Activated CD4-positive, alpha-beta T cell treated with anti-CD3 and anti-CD28 coated beads, Interleukin-2, amount 10 ng/mL, durations not matched to agents 24 days and 14 days (primary cell): ENCODE measurements around the gene TSPAN10. TPM values are rescaled to one million over a fixed set of nuclear protein-coding genes. Genes with fewer than 3 reads are reported as not detected.
"Not testable (repeated sequence)": the region's sequence is repeated elsewhere in the genome, so short reads cannot be mapped to it uniquely, and the experiment has no call there.

Experiments used
- DNase-seq: peaks from one replicate; pipeline ENCODE4 v3.0.0; 2022
- H3K27ac Mint-ChIP-seq: one replicate; pipeline ENCODE4 v1.8.0; 2022; ENCODE audit warnings: mild to moderate bottlenecking, mixed read lengths
- H3K27me3 Mint-ChIP-seq: one replicate; pipeline ENCODE4 v1.8.0; 2022; ENCODE audit warnings: mixed read lengths
- H3K36me3 Mint-ChIP-seq: one replicate; pipeline ENCODE4 v1.8.0; 2022; ENCODE audit warnings: low read depth, mild to moderate bottlenecking, mixed read lengths
- H3K4me1 Mint-ChIP-seq: one replicate; pipeline ENCODE4 v1.8.0; 2021; ENCODE audit warnings: mixed read lengths
- H3K4me3 Mint-ChIP-seq: one replicate; pipeline ENCODE4 v1.8.0; 2022; ENCODE audit warnings: mild to moderate bottlenecking, moderate library complexity, mixed read lengths
- H3K9me3 Mint-ChIP-seq: one replicate; pipeline ENCODE4 v1.8.0; 2021; ENCODE audit warnings: mixed read lengths
- intact Hi-C: fragments of 100-400 bp; cut with micrococcal nuclease; formaldehyde crosslinking; loops from one replicate; pipeline ENCODE4 v1.15.1; 2023
- total RNA-seq: library from RNA; stranded (reverse); gene quantifications from 2 replicates; pipeline ENCODE4 v1.2.3, GENCODE V29; 2022

Gene TSPAN10
- total RNA-seq, 1 donor from 2014 or later: 0.37 TPM

DNA sequence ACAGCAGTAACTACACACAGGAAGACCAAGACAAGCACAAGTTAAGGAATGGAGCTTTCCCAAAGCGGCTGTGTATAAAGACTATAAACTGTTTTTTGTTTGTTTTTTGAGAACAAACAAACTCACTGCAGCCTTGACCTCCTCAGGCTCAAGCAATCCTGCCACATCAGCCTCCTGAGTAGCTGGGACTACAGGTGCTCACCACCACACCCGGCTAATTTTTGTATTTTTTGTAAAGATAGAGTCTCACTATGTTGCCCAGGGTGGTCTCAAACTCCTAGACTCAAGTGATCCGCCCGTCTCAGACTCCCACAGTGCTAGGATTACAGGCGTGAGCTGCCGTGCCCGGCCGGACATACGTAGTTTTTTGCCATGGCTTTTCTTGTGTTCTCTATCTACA is 23.4 kb downstream of the TSPAN10 start:
- Mint-ChIP-seq H3K4me1 (peaks cover 20% of the 10 kb centered on the region), H3K9me3 (no peaks in the 10 kb centered on the region), H3K36me3 (peaks cover 11% of the 10 kb centered on the region), H3K4me3 (no peak overlapping the region), H3K27ac (no peak overlapping the region), H3K27me3 (no peaks in the 10 kb centered on the region)
- no peak for DNase-seq
- intact Hi-C loops: no loop called here

GRCh38 chr17:81662002-81662401 is 25.0 kb downstream of the TSPAN10 start:
- Mint-ChIP-seq H3K4me3 (no peak overlapping the region), H3K9me3 (no peaks in the 10 kb centered on the region), H3K4me1 (peaks cover 23% of the 10 kb centered on the region), H3K36me3 (peaks cover 21% of the 10 kb centered on the region), H3K27me3 (no peaks in the 10 kb centered on the region), H3K27ac (no peak overlapping the region)
- DNase-seq: no peak
- intact Hi-C loops: no loop called here

DNA sequence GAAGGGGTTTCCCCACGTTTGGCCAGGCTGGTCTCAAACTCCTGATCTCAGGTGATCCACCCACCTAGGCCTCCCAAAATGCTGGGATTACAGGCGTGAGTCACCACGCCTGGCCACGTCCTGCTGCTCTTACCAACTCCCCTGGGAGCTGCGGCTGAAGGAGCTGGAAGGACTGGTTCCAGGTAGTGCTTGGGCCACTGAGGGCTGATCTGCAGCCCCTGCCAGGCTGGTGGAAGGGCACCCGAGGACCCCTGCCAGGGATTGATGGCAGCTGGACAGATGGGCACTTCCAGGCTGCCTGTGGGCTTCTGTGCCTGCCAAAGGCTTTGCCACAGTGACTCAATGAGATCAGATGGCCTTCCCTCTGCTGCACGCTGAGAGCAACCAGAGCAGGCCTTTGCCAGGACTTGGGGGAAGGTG is 27.1 kb downstream of the TSPAN10 start:
- Mint-ChIP-seq H3K4me3 (peak overlapping the region; percentile 51), H3K27me3 (no peaks in the 10 kb centered on the region), H3K27ac (peak overlapping the region; percentile 71), H3K36me3 (peaks cover 32% of the 10 kb centered on the region), H3K4me1 (peaks cover 30% of the 10 kb centered on the region), H3K9me3 (no peaks in the 10 kb centered on the region)
- no peak for DNase-seq
- intact Hi-C loops: no loop called here

- Mint-ChIP-seq H3K4me3 (peak overlapping the region; percentile 93), H3K9me3 (no peaks in the 10 kb centered on the region), H3K4me1 (peaks cover 33% of the 10 kb centered on the region), H3K36me3 (peaks cover 44% of the 10 kb centered on the region), H3K27me3 (no peaks in the 10 kb centered on the region), H3K27ac (peak overlapping the region; percentile 97)
- peak; percentile 79 for DNase-seq
- intact Hi-C loops: loop anchor here (1.0 kb wide), 2 partner anchors 18 to 28 kb away; partner anchors contain the start of genes ARL16, NPLOC4 and TSPAN10
These were observed 28.5 kb downstream of the TSPAN10 start for GRCh38 chr17:81665205-81666091.

GRCh38 chr17:81666092-81666341 is 29.0 kb downstream of the TSPAN10 start:
- intact Hi-C loops: loop anchor here (1.0 kb wide), 2 partner anchors 17 to 29 kb away; partner anchors contain the start of genes ARL16, NPLOC4 and TSPAN10
- H3K27me3 Mint-ChIP-seq: no peaks in the 10 kb centered on the region
- H3K36me3 Mint-ChIP-seq: peaks cover 45% of the 10 kb centered on the region
- H3K9me3 Mint-ChIP-seq: no peaks in the 10 kb centered on the region
- DNase-seq: no peak
- H3K27ac Mint-ChIP-seq: peak overlapping the region; percentile 97
- H3K4me1 Mint-ChIP-seq: peaks cover 33% of the 10 kb centered on the region
- peak overlapping the region; percentile 93 for H3K4me3 Mint-ChIP-seq

DNA sequence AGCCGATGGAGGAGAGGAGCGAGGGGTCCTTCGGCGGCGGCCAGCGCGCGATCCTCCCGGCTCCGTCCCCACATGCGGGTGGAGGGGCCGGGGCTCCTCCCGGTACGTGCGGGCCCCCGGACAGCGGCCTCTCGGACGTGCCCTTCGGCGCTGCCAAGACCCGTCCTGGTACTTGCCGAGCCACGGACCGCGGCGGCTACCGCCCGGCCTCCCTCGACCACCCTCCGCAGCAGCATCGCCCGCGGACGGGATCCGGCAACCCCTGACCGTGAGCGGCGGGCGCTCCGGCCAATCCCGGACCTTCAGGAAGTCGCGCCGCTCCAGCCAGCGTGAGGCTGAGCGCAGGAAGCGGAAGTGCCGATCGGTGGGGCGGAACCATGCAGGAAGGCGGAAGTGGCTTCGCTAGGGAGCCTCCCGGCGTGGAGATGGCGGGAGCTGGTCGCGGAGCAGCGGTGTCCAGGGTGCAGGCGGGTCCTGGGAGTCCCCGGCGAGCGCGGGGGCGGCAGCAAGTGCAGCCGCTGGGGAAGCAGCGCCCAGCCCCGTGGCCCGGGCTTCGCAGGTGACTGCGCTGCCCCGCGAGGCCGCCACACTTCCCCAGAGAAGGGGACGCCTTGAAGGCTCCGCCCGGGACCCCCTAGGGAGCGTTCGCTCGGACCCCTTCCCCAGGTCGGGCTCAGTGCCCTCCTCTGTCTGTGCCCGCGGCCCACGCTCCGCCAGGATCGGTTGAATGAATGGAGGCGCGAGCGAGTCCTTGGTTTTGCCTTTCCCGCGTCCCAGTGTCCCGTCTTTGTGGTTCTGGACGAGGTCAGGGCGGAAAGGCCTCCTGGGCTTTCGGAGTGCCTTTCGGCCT is 29.6 kb downstream of the TSPAN10 start, which contains the start of the genes CCDC137 and OXLD1:
Gene CCDC137 (plus strand): TSS at position 396 of the 850 bp plus-strand sequence. CDS start 30 bp downstream, at position 426.
Gene OXLD1 (minus strand): TSS at position 264 of the 850 bp plus-strand sequence. CDS start 28 bp downstream, at position 236.
- peak; percentile 98 for DNase-seq
- Mint-ChIP-seq H3K4me1 (peaks cover 33% of the 10 kb centered on the region), H3K36me3 (peaks cover 48% of the 10 kb centered on the region), H3K27me3 (no peaks in the 10 kb centered on the region), H3K4me3 (peak within 1 kb of the TSS; percentile 93), H3K9me3 (no peaks in the 10 kb centered on the region), H3K27ac (peak within 1 kb of the TSS; percentile 97)
- intact Hi-C loops: loop anchor here (1.0 kb wide), 2 partner anchors 17 to 29 kb away; partner anchors contain the start of genes ARL16, NPLOC4 and TSPAN10

- no peak for DNase-seq
- Mint-ChIP-seq H3K27ac (peak overlapping the region; percentile 69), H3K4me1 (peaks cover 30% of the 10 kb centered on the region), H3K27me3 (no peaks in the 10 kb centered on the region), H3K4me3 (peak overlapping the region; percentile 93), H3K9me3 (no peaks in the 10 kb centered on the region), H3K36me3 (peaks cover 53% of the 10 kb centered on the region)
- intact Hi-C loops: no loop called here
These were observed 30.8 kb downstream of the TSPAN10 start for GRCh38 chr17:81667754-81668153.

GRCh38 chr17:81672504-81672903 is 35.5 kb downstream of the TSPAN10 start:
- Mint-ChIP-seq H3K36me3 (peaks cover 40% of the 10 kb centered on the region), H3K27ac (peak overlapping the region; percentile 58)
- intact Hi-C loops: no loop called here

DNA sequence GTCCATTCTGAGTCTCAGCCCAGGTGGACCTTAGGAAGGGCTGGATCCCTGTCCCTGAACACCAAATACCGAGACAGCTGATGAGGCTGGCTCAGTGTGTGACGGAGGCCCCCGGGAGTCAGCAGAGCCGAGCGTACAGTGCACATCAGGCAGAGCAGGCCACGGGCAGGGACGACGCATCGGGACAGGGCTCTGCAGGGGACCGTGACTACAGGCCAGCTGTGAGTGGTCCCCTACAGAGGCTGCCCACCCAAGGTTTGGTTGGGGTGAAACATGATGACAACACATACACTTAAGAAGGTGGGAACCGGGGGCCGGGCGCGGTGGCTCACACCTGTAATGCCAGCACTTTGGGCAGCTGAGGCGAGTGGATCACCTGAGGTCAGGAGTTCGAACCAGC is 36.0 kb downstream of the TSPAN10 start:
- intact Hi-C loops: no loop called here
- Mint-ChIP-seq H3K27me3 (no peaks in the 10 kb centered on the region), H3K36me3 (peaks cover 35% of the 10 kb centered on the region), H3K27ac (no peak overlapping the region), H3K4me3 (no peak overlapping the region), H3K4me1 (peaks cover 8% of the 10 kb centered on the region), H3K9me3 (no peaks in the 10 kb centered on the region)
- DNase-seq: no peak

More at GRCh38 chr17:81672504-81672903, 35.5 kb downstream of the TSPAN10 start:
- H3K4me1 Mint-ChIP-seq: peaks cover 13% of the 10 kb centered on the region
- no peak for DNase-seq
- H3K4me3 Mint-ChIP-seq: no peak overlapping the region
- H3K9me3 Mint-ChIP-seq: no peaks in the 10 kb centered on the region
- no peaks in the 10 kb centered on the region for H3K27me3 Mint-ChIP-seq

DNA sequence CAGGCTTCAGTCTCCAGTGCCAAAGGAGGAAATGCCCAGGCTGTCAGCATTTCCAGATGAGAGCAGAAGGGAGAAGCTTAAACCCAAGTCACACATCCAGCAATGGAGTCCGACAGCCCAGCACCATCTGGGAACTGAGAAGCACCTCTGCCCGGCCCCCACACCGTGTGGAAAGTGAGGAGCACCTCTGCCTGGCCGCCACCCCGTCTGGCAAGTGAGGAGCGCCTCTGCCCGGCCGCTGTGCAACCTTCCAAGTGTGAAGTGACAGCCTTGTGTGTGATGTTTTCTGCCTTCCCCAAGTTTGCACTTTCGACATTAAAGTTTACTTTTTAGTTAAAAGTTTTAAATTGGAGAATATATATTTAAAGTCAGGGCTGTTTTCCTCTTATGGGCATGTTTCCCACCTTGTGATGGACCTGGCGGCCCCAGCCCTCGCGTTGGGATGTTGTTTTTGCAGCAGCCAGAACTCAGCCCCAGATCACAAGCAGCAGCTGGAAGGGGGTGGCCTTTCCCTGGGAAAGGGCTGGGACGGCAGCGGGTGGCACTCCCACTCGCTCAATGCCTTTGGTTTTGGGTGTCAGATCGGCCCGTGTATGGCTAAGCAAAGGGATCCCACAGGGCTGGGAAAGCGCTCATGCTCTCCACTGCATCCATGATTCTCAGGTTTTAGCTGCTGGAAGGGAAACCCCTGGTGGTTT is 36.7 kb downstream of the TSPAN10 start:
- Mint-ChIP-seq H3K9me3 (no peaks in the 10 kb centered on the region), H3K27ac (no peak overlapping the region), H3K4me3 (no peak overlapping the region), H3K27me3 (no peaks in the 10 kb centered on the region), H3K36me3 (peaks cover 29% of the 10 kb centered on the region), H3K4me1 (peaks cover 3% of the 10 kb centered on the region)
- DNase-seq: no peak
- intact Hi-C loops: no loop called here

GRCh38 chr17:81675515-81676221 is 38.7 kb downstream of the TSPAN10 start:
- H3K4me1 Mint-ChIP-seq, H3K27ac Mint-ChIP-seq, H3K9me3 Mint-ChIP-seq, H3K27me3 Mint-ChIP-seq, intact Hi-C loops, H3K4me3 Mint-ChIP-seq: not testable (repeated sequence)
- H3K36me3 Mint-ChIP-seq: peaks cover 20% of the 10 kb centered on the region
- DNase-seq: peak; percentile 78

DNA sequence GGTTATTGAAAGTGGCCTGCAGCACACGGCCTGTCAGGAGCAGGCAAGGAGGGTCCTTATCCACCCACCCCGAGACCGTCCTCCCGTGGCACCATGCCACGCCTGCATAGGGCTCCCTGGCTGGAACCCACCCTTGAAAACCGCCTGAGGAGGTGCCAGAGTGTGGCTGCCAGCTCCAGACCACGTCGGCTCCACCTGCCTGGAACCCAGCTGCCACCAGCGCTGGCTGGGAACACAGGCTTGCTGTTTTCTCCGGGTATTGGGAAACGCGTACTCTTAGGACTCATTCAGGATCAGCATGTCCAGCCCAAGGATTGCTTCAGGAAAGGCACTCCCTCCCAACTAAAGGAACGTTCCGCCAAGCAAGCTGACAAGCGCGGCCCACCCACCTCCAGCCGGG is 39.9 kb downstream of the TSPAN10 start:
- Mint-ChIP-seq H3K36me3 (peaks cover 22% of the 10 kb centered on the region), H3K27me3 (no peaks in the 10 kb centered on the region), H3K4me3 (no peak overlapping the region), H3K27ac (no peak overlapping the region), H3K9me3 (no peaks in the 10 kb centered on the region), H3K4me1 (no peaks in the 10 kb centered on the region)
- DNase-seq: no peak
- intact Hi-C loops: no loop called here

- Mint-ChIP-seq H3K9me3 (no peaks in the 10 kb centered on the region), H3K4me1 (peaks cover 14% of the 10 kb centered on the region), H3K27me3 (peaks cover 2% of the 10 kb centered on the region), H3K4me3 (no peak overlapping the region), H3K36me3 (peaks cover 20% of the 10 kb centered on the region), H3K27ac (no peak overlapping the region)
- intact Hi-C loops: no loop called here
- DNase-seq: no peak
These were observed 43.2 kb downstream of the TSPAN10 start for GRCh38 chr17:81680150-81680549.
